CD14-positive monocyte (primary cell): ENCODE measurements around the gene KRT17. TPM values are rescaled to one million over a fixed set of nuclear protein-coding genes. Genes with fewer than 3 reads are reported as not detected.
"Not testable (repeated sequence)": the region's sequence is repeated elsewhere in the genome, so short reads cannot be mapped to it uniquely, and the experiment has no call there.

Experiments used
- DNase-seq, 3 donors: peaks; one replicate each; pipeline ENCODE4 v3.0.0-alpha.2; 2011 to 2022
- H2AFZ ChIP-seq: 2 replicates; pipeline ENCODE4 v1.6.0; 2012; ENCODE audit warnings: mild to moderate bottlenecking, low read depth, low read length, inconsistent platforms; ENCODE audit not compliant: insufficient read depth, poor library complexity, severe bottlenecking
- H3K27ac ChIP-seq, 2 donors: 1 replicate in 1 of 2; 2 replicates in 1 of 2; pipeline ENCODE4 v1.5.1; 2012 to 2013; ENCODE audit warnings: low read length in 2 of 2, control low read depth in 1 of 2, inconsistent platforms in 1 of 2, low read depth in 1 of 2, mild to moderate bottlenecking in 1 of 2
- H3K27me3 ChIP-seq, 2 donors: one replicate each; pipeline versions ENCODE4 v1.6.0 to v1.6.1; 2011 to 2013; ENCODE audit warnings: low read length in 2 of 2; ENCODE audit not compliant: control insufficient read depth in 2 of 2, insufficient read depth in 2 of 2
- H3K36me3 ChIP-seq, 2 donors: replicated peaks in 1 of 2; 1 replicate in 1 of 2; 2 replicates in 1 of 2; pipeline versions ENCODE4 v1.5.1 to v1.6.1; 2012 to 2013; ENCODE audit warnings: low read length in 2 of 2, control low read depth in 1 of 2, inconsistent platforms in 1 of 2, mild to moderate bottlenecking in 1 of 2; ENCODE audit not compliant: insufficient read depth in 2 of 2, control insufficient read depth in 1 of 2
- H3K4me1 ChIP-seq, 2 donors: 1 replicate in 1 of 2; 2 replicates in 1 of 2; pipeline versions ENCODE4 v1.5.1 to v1.6.1; 2012 to 2013; ENCODE audit warnings: low read length in 2 of 2, control low read depth in 1 of 2, inconsistent platforms in 1 of 2, mild to moderate bottlenecking in 1 of 2, moderate library complexity in 1 of 2; ENCODE audit not compliant: insufficient read depth in 2 of 2, control insufficient read depth in 1 of 2
- H3K4me2 ChIP-seq: replicated peaks from 2 replicates; pipeline ENCODE3; 2012; ENCODE audit warnings: low read length, moderate library complexity, mild to moderate bottlenecking; ENCODE audit not compliant: poor library complexity, severe bottlenecking; ENCODE audit errors: extremely low read depth
- H3K4me3 ChIP-seq, 3 experiments: fragments of 200-600 bp in 1 of 3; sonication (generic) in 1 of 3; replicated peaks in 1 of 3; 1 replicate in 2 of 3; 2 replicates in 1 of 3; pipeline ENCODE4 v1.5.1; 2011 to 2013; ENCODE audit warnings: low read length in 3 of 3, mild to moderate bottlenecking in 3 of 3, control low read depth in 2 of 3, low read depth in 2 of 3, inconsistent platforms in 1 of 3, moderate library complexity in 1 of 3
- H3K79me2 ChIP-seq: 2 replicates; pipeline ENCODE4 v1.6.0; 2012; ENCODE audit warnings: mild to moderate bottlenecking, control low read depth, inconsistent platforms, low read length, moderate library complexity; ENCODE audit not compliant: insufficient read depth
- H3K9ac ChIP-seq: 2 replicates; pipeline ENCODE4 v1.6.0; 2017; ENCODE audit warnings: low read length, mild to moderate bottlenecking; ENCODE audit not compliant: insufficient read depth, poor library complexity, severe bottlenecking
- H3K9me3 ChIP-seq, 2 donors: replicated peaks in 1 of 2; 1 replicate in 1 of 2; 2 replicates in 1 of 2; pipeline versions ENCODE4 v1.5.1 to v1.6.1; 2012 to 2013; ENCODE audit warnings: low read length in 2 of 2, control low read depth in 1 of 2; ENCODE audit not compliant: control insufficient read depth in 1 of 2, insufficient read depth in 1 of 2
- H4K20me1 ChIP-seq: 2 replicates; pipeline ENCODE4 v1.6.0; 2012; ENCODE audit warnings: mild to moderate bottlenecking, low read length, control low read depth, moderate library complexity; ENCODE audit not compliant: insufficient read depth
- H3K27ac Mint-ChIP-seq, 7 donors: one replicate each; pipeline ENCODE4 v1.8.0; 2020; ENCODE audit warnings: mild to moderate bottlenecking in 7 of 7, mixed read lengths in 7 of 7, moderate library complexity in 6 of 7, inconsistent platforms in 2 of 7
- H3K27me3 Mint-ChIP-seq, 3 donors: one replicate each; pipeline ENCODE4 v1.8.0; 2021 to 2022; ENCODE audit warnings: low read depth in 3 of 3, mild to moderate bottlenecking in 3 of 3, mixed read lengths in 3 of 3, moderate library complexity in 3 of 3, inconsistent platforms in 1 of 3
- H3K36me3 Mint-ChIP-seq, 2 donors: one replicate each; pipeline ENCODE4 v1.8.0; 2020; ENCODE audit warnings: mixed read lengths in 2 of 2, inconsistent platforms in 1 of 2, mild to moderate bottlenecking in 1 of 2
- H3K4me1 Mint-ChIP-seq: one replicate; pipeline ENCODE4 v1.8.0; 2020; ENCODE audit warnings: mild to moderate bottlenecking, mixed read lengths
- H3K4me3 Mint-ChIP-seq, 2 donors: one replicate each; pipeline ENCODE4 v1.8.0; 2020; ENCODE audit warnings: mild to moderate bottlenecking in 2 of 2, mixed read lengths in 2 of 2, moderate library complexity in 1 of 2
- H3K9me3 Mint-ChIP-seq, 7 donors: one replicate each; pipeline ENCODE4 v1.8.0; 2020 to 2022; ENCODE audit warnings: mixed read lengths in 7 of 7, mild to moderate bottlenecking in 6 of 7, moderate library complexity in 6 of 7, inconsistent platforms in 2 of 7
- CTCF ChIP-seq: fragments of 200-600 bp; IDR thresholded peaks from one replicate; pipeline ENCODE4 v1.8.0; 2022; ENCODE audit warnings: antibody characterized with exemption, mild to moderate bottlenecking
- WGBS: methylation state at CpG from one replicate; pipeline ENCODE4 v1.1.5; 2013; ENCODE audit warnings: missing lambda C conversion rate; ENCODE audit not compliant: insufficient coverage; 5-methylcytosine and 5-hydroxymethylcytosine counted together
- intact Hi-C, 2 donors: fragments of 100-400 bp; cut with micrococcal nuclease; formaldehyde crosslinking; loops; one replicate each; pipeline versions ENCODE4 v1.15.0 to v1.15.1; 2023
- polyA plus RNA-seq, 3 donors: library from polyadenylated mRNA; depleted of rRNA in 1 of 3; unstranded in 2 of 3; stranded (reverse) in 1 of 3; fragments of 300-500 nt in 2 of 3; fragments of >200 nt in 1 of 3; fragmentation: Illumina TruSeq in 2 of 3; gene quantifications; 1 replicate in 2 of 3; 2 replicates in 1 of 3; pipeline ENCODE4 v1.2.3, GENCODE V29; 2012 to 2021

The KRT17 gene
- polyA plus RNA-seq, 3 donors: 0.49 TPM; not detected in 2

DNA sequence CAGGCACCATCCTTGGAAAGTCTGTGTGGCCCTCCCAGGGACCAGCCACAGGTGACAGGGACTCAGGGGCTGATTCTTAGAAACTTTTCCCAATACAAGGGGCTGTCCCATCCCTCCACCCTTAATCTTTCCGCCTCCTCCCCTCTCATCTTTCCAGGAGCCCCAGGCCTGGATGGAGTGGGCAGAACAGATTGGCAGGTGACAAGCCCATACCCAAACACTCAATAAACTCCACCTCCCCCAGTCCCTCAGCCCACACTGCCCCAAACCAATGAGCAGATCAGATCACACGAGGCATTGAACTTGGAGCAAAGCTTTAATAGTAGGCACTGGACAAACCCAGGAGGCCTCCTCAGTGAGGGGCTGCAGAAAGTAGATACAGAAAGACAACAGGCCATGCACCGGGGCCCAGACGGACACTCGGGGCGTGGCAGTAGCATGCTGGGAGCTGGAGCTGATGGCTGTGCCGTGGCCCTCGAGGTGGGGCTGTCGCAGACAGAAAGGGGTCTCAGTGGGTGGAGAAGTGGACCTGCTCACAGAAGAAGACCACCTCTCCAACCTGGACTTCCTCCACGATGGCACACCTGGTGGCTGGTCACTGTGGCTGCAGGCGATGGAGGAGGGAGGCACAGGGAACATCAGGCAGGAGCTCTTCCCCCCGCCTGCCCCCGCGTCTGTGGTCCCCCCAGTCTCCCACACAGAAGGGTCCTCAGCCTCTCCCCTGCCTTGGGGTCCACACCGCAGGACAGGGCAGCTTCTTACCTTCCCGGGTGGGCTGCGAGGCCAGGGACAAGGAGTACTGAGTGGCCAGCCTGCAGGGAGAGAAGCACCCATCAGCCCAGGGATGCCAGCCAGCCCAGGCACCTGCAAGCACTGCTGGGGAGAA is 1.9 kb upstream of the KRT17 start:
- H3K4me2 ChIP-seq: not testable (repeated sequence)
- WGBS: 95% methylated on average over 4 of the region's 17 CpGs

DNA sequence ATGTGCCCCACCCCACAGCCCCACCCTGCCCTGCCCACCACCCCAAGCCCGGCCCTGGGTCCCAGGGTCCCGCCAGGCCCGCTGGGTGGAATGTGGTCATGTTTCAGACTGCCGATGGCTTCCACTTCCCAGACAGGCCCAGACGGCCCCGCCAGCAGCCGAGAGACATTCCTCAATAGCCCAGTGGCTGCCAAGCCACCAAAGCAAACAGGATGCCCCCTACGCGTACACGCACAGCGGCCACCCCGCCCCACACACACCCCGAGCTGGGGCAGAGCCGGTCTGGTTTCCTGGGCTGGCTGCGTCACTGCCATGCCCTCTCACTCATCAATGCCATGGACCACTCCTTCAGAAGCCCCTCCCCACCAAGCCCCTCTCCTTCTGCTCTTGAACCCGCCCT is 1.2 kb upstream of the KRT17 start:
- H3K4me2 ChIP-seq: no peak overlapping the region
- no peaks in the 10 kb centered on the region for H3K27me3 ChIP-seq
- no peaks in the 10 kb centered on the region for H3K79me2 ChIP-seq
- Mint-ChIP-seq H3K4me3 (no peak overlapping the region), H3K27me3 (peaks cover 0 to 15% (median 6%) of the 10 kb centered on the region in 3 donors), H3K27ac (peak overlapping the region in 1 of 7 donors; percentile 67), H3K36me3 (no peaks in the 10 kb centered on the region), H3K9me3 (peaks cover 0 to 1% (median 0%) of the 10 kb centered on the region in 7 donors), H3K4me1 (peaks cover 6% of the 10 kb centered on the region)
- peaks cover 6% of the 10 kb centered on the region in 2 donors for H3K4me1 ChIP-seq
- intact Hi-C loops: no loop called here
- H3K4me3 ChIP-seq: no peak overlapping the region
- H3K9me3 ChIP-seq: no peaks in the 10 kb centered on the region
- TF ChIP-seq CTCF: no peak
- H3K36me3 ChIP-seq: no peaks in the 10 kb centered on the region
- H2AFZ ChIP-seq: no peak overlapping the region
- H4K20me1 ChIP-seq: no peaks in the 10 kb centered on the region
- WGBS: 38% methylated on average over 16 of the region's 16 CpGs
- H3K27ac ChIP-seq: no peak overlapping the region
- DNase-seq: no peak
- no peak overlapping the region for H3K9ac ChIP-seq

More for the DNA sequence above, 1.9 kb upstream of the KRT17 start:
- H3K9ac ChIP-seq, H3K4me1 ChIP-seq, H2AFZ ChIP-seq, H3K79me2 ChIP-seq, H3K4me3 ChIP-seq, H3K9me3 ChIP-seq, DNase-seq, H3K36me3 ChIP-seq, H4K20me1 ChIP-seq, H3K4me3 Mint-ChIP-seq, H3K27me3 ChIP-seq, H3K9me3 Mint-ChIP-seq, H3K36me3 Mint-ChIP-seq, H3K27ac ChIP-seq, intact Hi-C loops, H3K4me1 Mint-ChIP-seq: not testable (repeated sequence)
- Mint-ChIP-seq H3K27ac (peak overlapping the region in 1 of 7 donors; percentile 67), H3K27me3 (peaks cover 0 to 13% (median 6%) of the 10 kb centered on the region in 3 donors)

DNA sequence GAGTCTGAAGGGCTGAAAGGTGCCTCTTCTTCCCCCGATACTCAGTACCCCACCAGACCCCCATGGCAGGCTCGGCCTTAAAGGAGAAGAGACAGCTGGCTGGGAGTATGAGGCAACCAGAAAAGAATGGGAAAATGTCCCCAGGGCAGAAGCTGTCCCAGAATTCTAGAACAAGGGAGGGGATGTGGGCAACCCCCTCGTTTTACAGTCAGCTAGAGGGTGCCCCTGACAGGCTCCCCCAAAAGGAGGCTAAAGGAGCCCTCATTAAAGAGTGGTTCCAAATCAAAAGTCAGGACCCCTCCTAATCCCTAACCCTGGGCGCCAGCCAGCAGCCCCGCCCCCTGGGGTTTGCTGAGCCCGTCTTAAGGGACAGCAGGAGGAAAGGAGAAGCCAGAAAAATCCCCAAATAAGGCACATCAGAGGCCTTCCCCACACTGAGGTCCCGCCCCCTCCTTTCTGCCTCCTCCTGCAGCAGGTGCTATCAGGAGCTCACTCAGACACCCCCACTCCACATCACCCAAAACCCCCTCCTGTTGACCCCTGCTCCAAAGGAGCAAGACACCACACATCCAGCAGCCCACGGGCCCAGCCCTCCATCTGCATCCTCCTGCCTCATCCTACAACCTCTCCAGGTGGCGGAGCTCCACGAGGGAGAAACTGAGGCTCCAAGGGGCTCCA is 1.1 kb downstream of the KRT17 start:
- WGBS: 68% methylated on average over 5 of the region's 10 CpGs
- H3K9ac ChIP-seq, intact Hi-C loops, H4K20me1 ChIP-seq, H3K27me3 ChIP-seq, H2AFZ ChIP-seq, H3K36me3 Mint-ChIP-seq, H3K9me3 ChIP-seq, H3K36me3 ChIP-seq, H3K4me2 ChIP-seq, H3K4me3 Mint-ChIP-seq, H3K4me3 ChIP-seq, DNase-seq, H3K4me1 Mint-ChIP-seq, H3K79me2 ChIP-seq, H3K27ac Mint-ChIP-seq, H3K27ac ChIP-seq, H3K4me1 ChIP-seq, H3K9me3 Mint-ChIP-seq: not testable (repeated sequence)
- H3K27me3 Mint-ChIP-seq: peaks cover 0 to 15% (median 6%) of the 10 kb centered on the region in 3 donors
